GM12878 (cell line): ENCODE data around the gene HMGN5. TPM values are rescaled to one million over a fixed set of nuclear protein-coding genes. Genes with fewer than 3 reads are reported as not detected.

Experiments used
- ATAC-seq: fragments of 200-7000 bp; cut with Tn5 transposase; 3 replicates; pipeline ENCODE4 v1.9.1; 2020; ENCODE audit warnings: mild to moderate bottlenecking, moderate library complexity
- BruUV-seq: library from RNA; stranded (reverse); fragments of 400-500 nt; replicated peaks from 2 replicates; lab custom pipeline; 2021; lab: Mats Ljungman, UMichigan
- CTCF ChIA-PET: fragments of 300-600 bp; sonication (Branson Sonifier 250); formaldehyde crosslinking; extraction: SDS; loops from one replicate; lab custom pipeline; 2021; ENCODE audit warnings: inconsistent platforms; lab: Yijun Ruan, JAX
- POLR2A ChIA-PET: fragments of 350-600 bp; formaldehyde crosslinking; extraction: SDS; loops from one replicate; lab custom pipeline; 2021; ENCODE audit warnings: inconsistent platforms; lab: Charles Lee
- RAD21 ChIA-PET: fragments of 300-600 bp; sonication (Branson Sonifier 250); formaldehyde crosslinking; loops from one replicate; lab custom pipeline; 2023; ENCODE audit warnings: antibody characterized with exemption; ENCODE audit not compliant: unreplicated experiment; lab: Charles Lee
- SMC1A ChIA-PET: fragments of 300-600 bp; sonication (Branson Sonifier 250); formaldehyde crosslinking; loops from one replicate; lab custom pipeline; 2023; ENCODE audit not compliant: unreplicated experiment, uncharacterized antibody; lab: Charles Lee
- DNase-seq: peaks from one replicate; pipeline ENCODE4 v3.0.0-alpha.2; 2011; ENCODE audit warnings: low read depth, low spot score
- FAIRE-seq: peaks from 3 replicates; lab custom pipeline; 2011; peaks lifted over from hg19 to GRCh38; lab: Jason Lieb, UNC
- H2AFZ ChIP-seq: 2 replicates; pipeline ENCODE4 v1.6.0; 2011; ENCODE audit warnings: low read depth, low read length, control low read depth; ENCODE audit not compliant: control insufficient read depth
- H3K27ac ChIP-seq: 2 replicates; pipeline ENCODE4 v1.5.1; 2011; ENCODE audit warnings: control low read depth; ENCODE audit not compliant: control insufficient read depth, insufficient read depth
- H3K27me3 ChIP-seq, 2 experiments: replicated peaks in 1 of 2; 2 replicates each; pipeline versions ENCODE4 v1.6.0 to v1.6.1; 2011; ENCODE audit warnings: low read length in 1 of 2; ENCODE audit not compliant: control insufficient read depth in 2 of 2, insufficient read depth in 2 of 2
- H3K36me3 ChIP-seq, 2 experiments: 2 replicates each; pipeline ENCODE4 v1.5.1; 2011; ENCODE audit warnings: low read length in 1 of 2; ENCODE audit not compliant: control insufficient read depth in 2 of 2, insufficient read depth in 2 of 2
- H3K4me1 ChIP-seq: 2 replicates; pipeline ENCODE4 v1.6.1; 2011; ENCODE audit warnings: mild to moderate bottlenecking, low read length, moderate library complexity, mixed read lengths; ENCODE audit not compliant: control insufficient read depth, insufficient read depth
- H3K4me2 ChIP-seq: 2 replicates; pipeline ENCODE4 v1.6.0; 2011; ENCODE audit warnings: control low read depth; ENCODE audit not compliant: control insufficient read depth, insufficient read depth
- H3K4me3 ChIP-seq: fragments of 200-600 bp; sonication (generic); 2 replicates; pipeline ENCODE4 v1.5.1; 2016
- H3K79me2 ChIP-seq: 2 replicates; pipeline ENCODE4 v1.6.0; 2011; ENCODE audit warnings: low read length; ENCODE audit not compliant: control insufficient read depth, insufficient read depth
- H3K9ac ChIP-seq: 2 replicates; pipeline ENCODE4 v1.8.0; 2011; ENCODE audit warnings: low read length, control low read depth, mixed read lengths; ENCODE audit not compliant: control insufficient read depth, insufficient read depth
- H3K9me3 ChIP-seq: replicated peaks from 3 replicates; pipeline ENCODE4 v1.5.1; 2011; ENCODE audit warnings: mild to moderate bottlenecking, low read length; ENCODE audit not compliant: control insufficient read depth, insufficient read depth
- H4K20me1 ChIP-seq: 2 replicates; pipeline ENCODE4 v1.6.0; 2011; ENCODE audit not compliant: control insufficient read depth, insufficient read depth
- CBX3 ChIP-seq: fragments of 200-600 bp; sonication (generic); IDR thresholded peaks from 2 replicates; pipeline ENCODE4 v1.6.1; 2016; ENCODE audit warnings: low read depth, borderline replicate concordance
- DPF2 ChIP-seq: fragments of 450-650 bp; IDR thresholded peaks from 2 replicates; pipeline ENCODE4 v1.6.1; 2017; ENCODE audit warnings: mild to moderate bottlenecking
- E2F8 ChIP-seq: fragments of 450-650 bp; IDR thresholded peaks from 2 replicates; pipeline ENCODE4 v1.6.1; 2018; ENCODE audit warnings: mild to moderate bottlenecking, low read depth, moderate library complexity; ENCODE audit not compliant: partially characterized antibody
- PBX3 ChIP-seq: IDR thresholded peaks from 2 replicates; pipeline ENCODE4 v1.6.1; 2011; ENCODE audit warnings: mild to moderate bottlenecking, low read depth, low read length, moderate library complexity; ENCODE audit not compliant: insufficient replicate concordance
- RAD21 ChIP-seq: IDR thresholded peaks from 2 replicates; pipeline ENCODE4 v1.6.1; 2011; ENCODE audit warnings: mild to moderate bottlenecking, low read depth, low read length, moderate library complexity; ENCODE audit not compliant: insufficient read depth
- RBBP5 ChIP-seq: fragments of 200-600 bp; sonication (generic); conservative IDR thresholded peaks from 2 replicates; pipeline ENCODE4 v1.6.1; 2016
- SP1 ChIP-seq: IDR thresholded peaks from one replicate; pipeline ENCODE4 v1.6.1; 2011; ENCODE audit warnings: low read depth, low read length
- TAF1 ChIP-seq: IDR thresholded peaks from 2 replicates; pipeline ENCODE4 v1.6.1; 2011; ENCODE audit warnings: mild to moderate bottlenecking, low read depth, low read length, borderline replicate concordance
- WGBS: methylation state at CpG from one replicate; pipeline ENCODE4 v1.1.6; 2016; ENCODE audit warnings: low lambda C conversion rate; ENCODE audit not compliant: insufficient replicate concordance, insufficient coverage; ENCODE audit errors: missing lambda C conversion rate; 5-methylcytosine and 5-hydroxymethylcytosine counted together
- in situ Hi-C: fragments of 300-500 bp; cut with MboI; formaldehyde crosslinking; loops from 9 replicates; pipeline ENCODE4 v1.14.3; 2018; ENCODE audit warnings: mixed read lengths
- intact Hi-C: fragments of 100-400 bp; cut with micrococcal nuclease; formaldehyde crosslinking; loops from one replicate; pipeline ENCODE4 v1.14.2; 2022; ENCODE audit not compliant: unreplicated experiment
- polyA plus RNA-seq, 11 experiments: library from polyadenylated mRNA; depleted of rRNA in 4 of 11; unstranded in 6 of 11; stranded (reverse) in 5 of 11; fragments of >200 nt; fragmentation: Nextera tagmentation in 4 of 11; fragmentation: Illumina TruSeq in 1 of 11; extraction: Ambion mirVana in 4 of 11; extraction: Trizol in 1 of 11; gene quantifications; 1 replicate in 1 of 11; 2 replicates in 10 of 11; pipeline versions ENCODE4 v1.2.1 to v1.2.3, GENCODE V29; 2011 to 2016; ENCODE audit warnings: inconsistent platforms in 2 of 11, missing spikeins in 2 of 11, low read depth in 1 of 11
- total RNA-seq, 4 experiments: library from RNA; depleted of rRNA in 3 of 4; stranded (reverse); fragments of >200 nt in 3 of 4; fragmentation: Illumina TruSeq in 1 of 4; extraction: Trizol in 1 of 4; gene quantifications; 2 replicates each; pipeline versions ENCODE4 v1.2.1 to v1.2.3, GENCODE V29; 2013 to 2021

Gene HMGN5
- total and polyA plus RNA-seq, 10 of the 15 experiments (the other 5 are each of a cell fraction or from before 2014, with no cell fraction given), result 3.5 to 93.6 (median 29.7) TPM

- H2AFZ ChIP-seq, result no peak overlapping the region
- ChIA-PET POLR2A (no interaction called here), CTCF (no interaction called here)
- TF ChIP-seq RBBP5, result no peak
- no peak for TF ChIP-seq E2F8
- TF ChIP-seq SP1, result no peak
- TF ChIP-seq DPF2, result no peak
- TF ChIP-seq CBX3, result no peak
- no peak for TF ChIP-seq TAF1
- no peak for TF ChIP-seq RAD21
- no peak for TF ChIP-seq PBX3
- TF ChIP-seq, all 136 proteins: peak for 0
- Histone ChIP-seq H3K9ac (no peak overlapping the region), H3K27me3 (no peaks in the 10 kb centered on the region), H3K36me3 (no peaks in the 10 kb centered on the region), H4K20me1 (no peaks in the 10 kb centered on the region), H3K4me1 (no peaks in the 10 kb centered on the region), H3K79me2 (peaks cover 30% of the 10 kb centered on the region), H3K9me3 (no peaks in the 10 kb centered on the region; the same call in 2 of the 3 replicates), H3K4me2 (no peak overlapping the region), H3K4me3 (no peak overlapping the region), H3K27ac (no peak overlapping the region)
- BruUV-seq, result no TSS peak
- 73% methylated on average over 7 of the region's 8 CpGs for WGBS
- FAIRE-seq (no peak), ATAC-seq (no peak), DNase-seq (no peak)
- in situ Hi-C loops, result no loop called here
- intact Hi-C loops, result no loop called here
- ChIA-PET RAD21 (no interaction called here), SMC1A (no interaction called here)
Measured at GRCh38 chrX:81208916-81209315, 7.2 kb upstream of the HMGN5 start.
